Psoas muscle (tissue), 8 donors: ENCODE results near the gene PTPRM. TPM values are rescaled to one million over a fixed set of nuclear protein-coding genes. Genes with fewer than 3 reads are reported as not detected.

Experiments used
- ATAC-seq, 4 donors: fragments of 200-7000 bp; cut with Tn5 transposase; one replicate each; pipeline ENCODE4 v1.9.1; 2020; ENCODE audit warnings: moderate library complexity in 3 of 4, mild to moderate bottlenecking in 2 of 4
- DNase-seq, 2 donors: peaks; one replicate each; pipeline ENCODE4 v3.0.0-alpha.2; 2020
- H3K27ac ChIP-seq: fragments of 200-600 bp; one replicate; pipeline ENCODE4 v1.8.0; 2022
- H3K27me3 ChIP-seq, 3 donors: fragments of 200-600 bp in 1 of 3; one replicate each; pipeline versions ENCODE4 v1.6.1 to v1.8.0; 2013 to 2022; ENCODE audit warnings: low read length in 2 of 3, mild to moderate bottlenecking in 2 of 3, moderate library complexity in 1 of 3; ENCODE audit not compliant: insufficient read depth in 3 of 3
- H3K36me3 ChIP-seq, 2 donors: fragments of 200-600 bp in 1 of 2; one replicate each; pipeline versions ENCODE4 v1.6.1 to v1.8.0; 2013 to 2022; ENCODE audit warnings: low read depth in 1 of 2, mild to moderate bottlenecking in 1 of 2, moderate library complexity in 1 of 2; ENCODE audit not compliant: insufficient read depth in 1 of 2
- H3K4me1 ChIP-seq: fragments of 200-600 bp; one replicate; pipeline ENCODE4 v1.8.0; 2022
- H3K4me3 ChIP-seq: fragments of 200-600 bp; one replicate; pipeline ENCODE4 v1.8.0; 2022; ENCODE audit warnings: mild to moderate bottlenecking
- H3K9me3 ChIP-seq: fragments of 200-600 bp; one replicate; pipeline ENCODE4 v1.8.0; 2022
- WGBS, 3 donors: extraction: QIAGEN DNeasy Blood & Tissue Kit; methylation state at CpG; one replicate each; pipeline versions ENCODE4 v1.1.6 to v1.1.7; 2013; 5-methylcytosine and 5-hydroxymethylcytosine counted together
- intact Hi-C, 2 donors: fragments of 100-400 bp; cut with DNase I; formaldehyde crosslinking; loops; one replicate each; pipeline versions ENCODE4 v1.11.0 to v1.14.2; 2022
- polyA plus RNA-seq, 3 donors: library from polyadenylated mRNA; stranded (reverse); fragments of 200-250 nt; gene quantifications; one replicate each; pipeline ENCODE4 v1.2.3, GENCODE V29; 2013
- total RNA-seq, 4 donors: library from RNA; stranded (reverse); fragmentation: NEBNext Ultra II Directional in 2 of 4; extraction: Animal tissue kit (Norgen Biotek cat#: 25700) in 2 of 4; gene quantifications; one replicate each; pipeline versions ENCODE4 v1.2.1 to v1.2.4, GENCODE V29; 2021 to 2023
- TF ChIP-seq, protein P1 (sequence below): fragments of 200-600 bp; IDR thresholded peaks from one replicate; pipeline ENCODE4 v1.8.0; 2022; ENCODE audit warnings: antibody characterized with exemption
- donor health status: healthy with polysubstance abuse.
- donor health status: DM: no; HTN: no; CAD: no; lungs with moderate emphysema.
- donor health status: Bipolar disorder and iron deficiency.
- donor health status: healthy.
- donor health status: DM: yes; HTN: yes; CAD: no.
- donor health status: DM: no; HTN: no; CAD: no.
- donor health status: DM: no; HTN: no; CAD: no.
- donor health status: DM: yes; HTN: yes; CAD: no.

Gene PTPRM
- total and polyA plus RNA-seq, 7 donors: 27.4 to 78.9 (median 39.0) TPM

DNA sequence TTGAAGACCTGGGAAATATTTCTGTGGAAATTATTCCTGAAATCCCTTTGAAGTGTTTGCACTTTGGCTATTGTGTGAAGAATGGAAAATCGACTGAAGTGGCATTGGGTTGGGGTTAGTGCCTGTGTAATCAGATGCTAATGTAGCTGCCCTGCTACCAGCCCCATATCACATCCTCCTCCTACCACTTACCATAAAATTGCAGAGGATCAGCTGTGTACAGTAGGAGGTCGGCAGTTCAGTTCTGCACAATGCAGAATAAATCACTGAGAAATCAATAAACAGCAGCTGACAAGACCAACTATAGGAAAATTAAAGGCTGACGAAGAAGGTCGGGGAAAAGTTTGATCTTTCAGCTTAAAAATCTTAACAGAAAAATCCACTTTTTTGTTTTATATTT, 440.9 kb downstream of the PTPRM start:
- WGBS, 3 donors: 70 to 73% (median 72%) methylated on average over 4 of the region's 4 CpGs
- H3K27ac ChIP-seq: no peak overlapping the region
- H3K4me3 ChIP-seq: no peak overlapping the region
- H3K27me3 ChIP-seq: no peaks in the 10 kb centered on the region
- H3K9me3 ChIP-seq: no peaks in the 10 kb centered on the region
- DNase-seq (no peak), ATAC-seq (no peak)
- TF ChIP-seq, protein P1, sequence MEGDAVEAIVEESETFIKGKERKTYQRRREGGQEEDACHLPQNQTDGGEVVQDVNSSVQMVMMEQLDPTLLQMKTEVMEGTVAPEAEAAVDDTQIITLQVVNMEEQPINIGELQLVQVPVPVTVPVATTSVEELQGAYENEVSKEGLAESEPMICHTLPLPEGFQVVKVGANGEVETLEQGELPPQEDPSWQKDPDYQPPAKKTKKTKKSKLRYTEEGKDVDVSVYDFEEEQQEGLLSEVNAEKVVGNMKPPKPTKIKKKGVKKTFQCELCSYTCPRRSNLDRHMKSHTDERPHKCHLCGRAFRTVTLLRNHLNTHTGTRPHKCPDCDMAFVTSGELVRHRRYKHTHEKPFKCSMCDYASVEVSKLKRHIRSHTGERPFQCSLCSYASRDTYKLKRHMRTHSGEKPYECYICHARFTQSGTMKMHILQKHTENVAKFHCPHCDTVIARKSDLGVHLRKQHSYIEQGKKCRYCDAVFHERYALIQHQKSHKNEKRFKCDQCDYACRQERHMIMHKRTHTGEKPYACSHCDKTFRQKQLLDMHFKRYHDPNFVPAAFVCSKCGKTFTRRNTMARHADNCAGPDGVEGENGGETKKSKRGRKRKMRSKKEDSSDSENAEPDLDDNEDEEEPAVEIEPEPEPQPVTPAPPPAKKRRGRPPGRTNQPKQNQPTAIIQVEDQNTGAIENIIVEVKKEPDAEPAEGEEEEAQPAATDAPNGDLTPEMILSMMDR: no peak
- peaks cover 10% of the 10 kb centered on the region for H3K4me1 ChIP-seq
- no peaks in the 10 kb centered on the region for H3K36me3 ChIP-seq
- intact Hi-C loops: no loop called here

DNA sequence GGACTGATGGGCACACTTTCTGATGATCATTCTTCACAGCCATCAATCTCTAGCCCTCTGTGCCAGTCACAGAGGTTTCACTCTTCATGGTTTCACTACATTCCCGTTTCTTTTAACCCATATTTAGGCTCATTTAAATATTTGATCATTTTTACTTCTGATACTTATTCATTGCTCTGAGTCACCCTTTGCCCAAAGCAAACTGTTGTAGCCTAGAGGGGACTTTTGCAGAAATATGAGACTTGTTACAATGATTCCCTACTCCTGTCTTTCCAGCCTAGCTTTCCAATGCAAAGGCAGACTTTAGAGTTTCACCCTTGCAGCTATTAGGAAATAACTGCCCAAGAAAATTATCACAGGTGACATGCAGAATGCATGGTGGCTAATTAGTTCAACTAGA, 444.2 kb downstream of the PTPRM start:
- ATAC-seq: no peak
- no peaks in the 10 kb centered on the region for H3K4me1 ChIP-seq
- H3K27me3 ChIP-seq: no peaks in the 10 kb centered on the region
- no peak overlapping the region for H3K4me3 ChIP-seq
- H3K27ac ChIP-seq: no peak overlapping the region
- 59 to 73% (median 65%) methylated on average over 1 of the region's 1 CpG for WGBS, 3 donors
- TF ChIP-seq, protein P1: no peak
- intact Hi-C loops: no loop called here
- no peaks in the 10 kb centered on the region for H3K36me3 ChIP-seq
- no peaks in the 10 kb centered on the region for H3K9me3 ChIP-seq
- DNase-seq: no peak

DNA sequence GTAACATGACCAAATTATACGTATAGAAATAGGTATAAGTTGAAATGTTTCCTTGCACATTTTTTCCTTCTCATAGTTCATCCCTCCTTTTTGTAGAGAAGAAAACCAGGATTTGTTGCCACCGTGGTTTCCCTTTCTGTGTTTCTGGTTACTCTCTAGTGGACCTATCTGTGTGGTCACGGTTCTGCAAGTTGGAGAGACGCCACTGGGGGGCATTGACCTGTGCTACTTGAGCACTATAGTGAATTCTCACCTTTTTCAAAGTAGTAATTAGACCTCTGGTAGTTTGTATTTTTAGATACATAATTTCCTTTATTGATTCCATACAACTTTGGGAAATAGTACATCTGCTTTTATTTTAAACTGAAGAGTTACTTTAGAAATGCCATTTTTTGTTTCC, 444.8 kb downstream of the PTPRM start:
- no peaks in the 10 kb centered on the region for H3K27me3 ChIP-seq
- TF ChIP-seq, protein P1: no peak

DNA sequence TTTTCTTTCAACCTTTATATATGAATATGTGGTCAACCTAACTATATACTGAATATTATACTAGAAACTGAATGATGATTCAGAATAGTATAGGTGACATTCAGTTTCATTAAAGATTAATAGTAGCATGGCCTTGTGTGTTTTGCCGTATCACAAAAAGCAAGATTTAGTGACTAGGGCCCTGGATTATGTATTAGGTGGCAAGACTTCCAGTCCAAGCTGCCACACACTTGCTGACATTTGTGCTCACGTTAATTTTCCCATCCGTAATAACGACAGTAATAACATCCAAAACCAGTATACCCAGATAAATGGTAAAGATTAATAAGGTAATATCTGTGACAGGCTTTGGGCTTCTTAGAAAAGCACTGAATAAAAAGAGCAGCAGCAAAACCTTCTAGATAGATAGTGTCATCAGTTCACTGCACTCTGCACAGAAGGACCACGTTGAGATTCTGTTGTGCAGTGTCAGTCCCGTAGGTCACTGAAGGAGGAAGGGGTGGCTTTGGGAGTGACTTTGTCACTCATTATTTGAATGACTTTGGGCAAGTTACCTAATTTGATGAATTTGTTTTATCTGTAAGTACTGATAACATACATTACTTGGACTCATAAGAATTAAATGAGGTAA, 451.7 kb downstream of the PTPRM start:
- no peaks in the 10 kb centered on the region for H3K36me3 ChIP-seq
- intact Hi-C loops: no loop called here
- H3K9me3 ChIP-seq: no peaks in the 10 kb centered on the region
- peaks cover 10% of the 10 kb centered on the region for H3K4me1 ChIP-seq
- ATAC-seq (no peak), DNase-seq (no peak)
- H3K27ac ChIP-seq: no peak overlapping the region
- 85 to 89% (median 88%) methylated on average over 6 of the region's 6 CpGs for WGBS, 3 donors
- no peaks in the 10 kb centered on the region for H3K27me3 ChIP-seq
- TF ChIP-seq, protein P1: no peak
- H3K4me3 ChIP-seq: no peak overlapping the region

More for the DNA sequence above, 444.8 kb downstream of the PTPRM start:
- intact Hi-C loops: no loop called here
- 69 to 92% (median 89%) methylated on average over 4 of the region's 4 CpGs for WGBS, 3 donors
- Histone ChIP-seq H3K4me1 (no peaks in the 10 kb centered on the region), H3K9me3 (no peaks in the 10 kb centered on the region), H3K4me3 (no peak overlapping the region), H3K27ac (no peak overlapping the region), H3K36me3 (no peaks in the 10 kb centered on the region)
- ATAC-seq: no peak
- DNase-seq: no peak

DNA sequence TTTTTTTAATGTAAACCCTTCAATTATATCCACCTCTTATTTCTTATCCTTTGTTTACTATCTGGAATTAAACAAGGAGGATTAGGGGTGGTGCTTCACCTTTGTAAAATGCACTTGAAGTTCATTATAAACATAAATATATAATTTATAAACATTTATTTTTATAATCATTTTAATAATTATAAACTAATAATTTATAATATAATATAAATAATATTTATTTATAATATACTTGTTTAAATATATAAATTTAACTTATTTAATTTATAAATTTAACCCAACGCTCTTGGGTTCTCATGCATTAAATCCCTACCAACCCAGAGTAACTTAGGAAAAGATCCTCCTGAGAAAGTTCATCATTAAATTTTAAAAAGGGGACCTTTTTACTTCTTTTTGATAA, 452.5 kb downstream of the PTPRM start:
- intact Hi-C loops: no loop called here
- 95 to 100% (median 100%) methylated on average over 1 of the region's 1 CpG for WGBS, 3 donors
- TF ChIP-seq, protein P1: no peak
- peaks cover 10% of the 10 kb centered on the region for H3K4me1 ChIP-seq
- H3K27me3 ChIP-seq: no peaks in the 10 kb centered on the region
- H3K4me3 ChIP-seq: no peak overlapping the region
- no peak for ATAC-seq
- no peaks in the 10 kb centered on the region for H3K9me3 ChIP-seq
- no peak for DNase-seq
- no peak overlapping the region for H3K27ac ChIP-seq
- no peaks in the 10 kb centered on the region for H3K36me3 ChIP-seq
